Esophagus squamous epithelium (tissue), 5 donors: Measurements from ENCODE around the gene FAM131C. TPM values are rescaled to one million over a fixed set of nuclear protein-coding genes. Genes with fewer than 3 reads are reported as not detected.

Source experiments
- DNase-seq: peaks from one replicate; lab custom pipeline; 2025; lab: John Stamatoyannopoulos, UW
- H3K27ac ChIP-seq, 4 donors: fragments of 200-600 bp; sonication (generic); one replicate each; pipeline ENCODE4 v1.5.1; 2016 to 2019; ENCODE audit warnings: mild to moderate bottlenecking in 1 of 4
- H3K27me3 ChIP-seq, 4 donors: fragments of 200-600 bp; sonication (generic); 1 replicate in 3 of 4; 2 replicates in 1 of 4; pipeline versions ENCODE4 v1.5.1 to v1.6.0; 2017 to 2021; ENCODE audit warnings: antibody characterized with exemption in 1 of 4
- H3K36me3 ChIP-seq, 3 donors: fragments of 200-600 bp; sonication (generic); one replicate each; pipeline ENCODE4 v1.5.1; 2016 to 2019
- H3K4me1 ChIP-seq, 3 donors: fragments of 200-600 bp; sonication (generic); one replicate each; pipeline ENCODE4 v1.5.1; 2017 to 2019
- H3K4me3 ChIP-seq, 4 donors: fragments of 200-600 bp; sonication (generic); 1 replicate in 3 of 4; 2 replicates in 1 of 4; pipeline ENCODE4 v1.5.1; 2016 to 2019; ENCODE audit warnings: mild to moderate bottlenecking in 2 of 4, moderate library complexity in 1 of 4
- H3K9me3 ChIP-seq, 3 donors: fragments of 200-600 bp; sonication (generic); one replicate each; pipeline ENCODE4 v1.5.1; 2016 to 2019
- CTCF ChIP-seq, 6 experiments: fragments of 450-650 bp in 4 of 6; fragments of 200-600 bp in 2 of 6; sonication (generic) in 2 of 6; IDR thresholded peaks; one replicate each; pipeline ENCODE4 v1.5.1; 2016 to 2019; ENCODE audit warnings: antibody characterized with exemption in 6 of 6, mild to moderate bottlenecking in 4 of 6, moderate library complexity in 4 of 6
- POLR2A ChIP-seq, 4 donors: fragments of 450-650 bp; IDR thresholded peaks; one replicate each; pipeline ENCODE4 v1.6.1; 2017; ENCODE audit warnings: antibody characterized with exemption in 4 of 4, mild to moderate bottlenecking in 4 of 4, moderate library complexity in 3 of 4
- WGBS, 2 donors: methylation state at CpG; one replicate each; pipeline ENCODE4 v1.1.5; 2018; 5-methylcytosine and 5-hydroxymethylcytosine counted together
- intact Hi-C: fragments of 100-400 bp; cut with DNase I; formaldehyde crosslinking; loops from one replicate; pipeline ENCODE4 v1.15.0; 2022
- total RNA-seq, 4 donors: library from RNA; depleted of rRNA; stranded (reverse); fragments of >200 nt; gene quantifications; one replicate each; pipeline ENCODE4 v1.1.0, GENCODE V29; 2016
- donor health status: DM: yes; HTN: yes; CAD: no.

FAM131C gene
- total RNA-seq, 4 donors from 2014 or later, result 1.6 to 4.5 TPM; not detected in 2

- intact Hi-C loops, result no loop called here
- Histone ChIP-seq H3K27me3 (no peaks in the 10 kb centered on the region), H3K4me3 (peak overlapping the region; percentile 22 to 58 (median 42)), H3K36me3 (no peaks in the 10 kb centered on the region), H3K4me1 (peaks cover 16 to 69% (median 25%) of the 10 kb centered on the region in 3 donors), H3K27ac (peak overlapping the region; percentile 64 to 91 (median 84)), H3K9me3 (no peaks in the 10 kb centered on the region)
- DNase-seq, result no peak
- TF ChIP-seq POLR2A (IDR thresholded peaks at IDR 0.05), result no peak
- TF ChIP-seq CTCF (IDR thresholded peaks at IDR 0.05), result no peak
- 0 to 3% methylated on average over 4 to 7 of the region's 36 CpGs for WGBS, 2 donors
Measured at GRCh38 chr1:16012590-16013219, 60.7 kb downstream of the FAM131C start.

DNA sequence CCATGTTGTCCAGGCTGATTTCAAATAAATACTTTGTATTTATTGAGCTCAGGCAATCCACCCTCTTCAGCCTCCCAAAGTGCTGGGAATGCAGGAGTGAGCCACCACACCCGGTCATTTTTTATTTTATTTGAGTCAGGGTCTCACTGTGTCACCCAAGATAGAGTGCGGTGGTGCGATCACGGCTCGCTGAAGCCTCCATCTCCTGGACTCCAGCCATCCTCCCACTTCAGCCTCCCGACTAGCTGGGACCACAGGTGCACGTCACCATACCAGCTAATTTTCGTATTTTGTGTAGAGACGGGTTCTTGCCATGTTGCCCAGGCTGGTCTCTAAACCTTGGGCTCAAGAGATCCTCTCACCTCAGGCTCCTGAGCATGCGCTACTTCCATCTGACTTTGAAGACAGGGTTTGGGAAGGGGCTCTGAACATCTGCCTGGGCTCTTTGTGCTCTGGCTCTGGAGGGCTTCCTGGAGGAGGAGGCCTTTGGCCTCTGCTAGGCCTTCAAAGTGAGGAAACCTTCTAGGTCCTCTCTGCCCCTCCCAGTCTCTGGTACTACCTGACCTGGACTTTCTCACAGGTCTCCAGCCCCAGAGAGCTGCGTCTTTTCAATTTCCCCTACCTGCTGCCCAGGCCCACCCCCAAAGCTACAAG is 61.4 kb downstream of the FAM131C start:
- peak overlapping the region in 3 of 4 donors; percentile 22 to 58 (median 48) for H3K4me3 ChIP-seq
- intact Hi-C loops, result no loop called here
- no peaks in the 10 kb centered on the region for H3K36me3 ChIP-seq
- no peaks in the 10 kb centered on the region for H3K27me3 ChIP-seq
- peak overlapping the region in 3 of 4 donors; percentile 64 to 91 (median 80) for H3K27ac ChIP-seq
- DNase-seq, result no peak
- 91 to 92% methylated on average over 10 to 11 of the region's 11 CpGs for WGBS, 2 donors
- H3K4me1 ChIP-seq, result peaks cover 16 to 69% (median 20%) of the 10 kb centered on the region in 3 donors
- no peaks in the 10 kb centered on the region for H3K9me3 ChIP-seq
- no peak for TF ChIP-seq CTCF (IDR thresholded peaks at IDR 0.05)
- no peak for TF ChIP-seq POLR2A (IDR thresholded peaks at IDR 0.05)

GRCh38 chr1:16010837-16011236 is 62.6 kb downstream of the FAM131C start:
- H3K4me3 ChIP-seq, result no peak overlapping the region
- H3K36me3 ChIP-seq, result no peaks in the 10 kb centered on the region
- H3K9me3 ChIP-seq, result no peaks in the 10 kb centered on the region
- intact Hi-C loops, result no loop called here
- H3K27me3 ChIP-seq, result no peaks in the 10 kb centered on the region
- no peak overlapping the region for H3K27ac ChIP-seq
- peaks cover 16 to 57% (median 20%) of the 10 kb centered on the region in 3 donors for H3K4me1 ChIP-seq
- TF ChIP-seq POLR2A (IDR thresholded peaks at IDR 0.05) (no peak), CTCF (IDR thresholded peaks at IDR 0.05) (no peak)
- DNase-seq, result no peak
- WGBS, 2 donors, result 60 to 90% methylated on average over 1 to 3 of the region's 3 CpGs

DNA sequence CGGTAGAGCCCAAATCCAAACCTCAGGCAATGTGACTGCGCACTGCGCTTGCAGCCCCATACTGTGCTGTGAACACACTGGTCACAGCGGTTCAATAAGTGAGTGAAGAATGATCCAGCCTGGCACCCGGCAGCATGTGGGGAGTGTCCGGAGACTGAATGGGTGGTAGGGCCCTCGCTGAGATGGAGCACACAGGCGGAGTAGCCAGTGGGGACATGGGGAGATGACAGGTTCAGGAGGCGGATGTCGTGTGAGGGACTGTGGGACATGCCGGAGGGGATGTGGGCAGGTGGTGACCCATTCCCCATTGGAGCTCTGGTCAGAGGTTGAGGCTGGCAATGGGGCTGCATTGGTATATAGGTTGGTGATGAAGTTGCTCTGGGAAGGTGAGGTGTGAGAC is 63.8 kb downstream of the FAM131C start:
- WGBS, 2 donors, result 79 to 91% methylated on average over 9 to 10 of the region's 11 CpGs
- DNase-seq, result no peak
- Histone ChIP-seq H3K4me1 (peaks cover 16 to 45% (median 20%) of the 10 kb centered on the region in 3 donors), H3K9me3 (no peaks in the 10 kb centered on the region), H3K36me3 (no peaks in the 10 kb centered on the region), H3K27ac (no peak overlapping the region), H3K4me3 (no peak overlapping the region), H3K27me3 (no peaks in the 10 kb centered on the region)
- intact Hi-C loops, result loop anchor here (10.0 kb wide), 1 partner anchor 45 kb away; no protein-coding TSS in a partner anchor
- no peak for TF ChIP-seq CTCF (IDR thresholded peaks at IDR 0.05)
- no peak for TF ChIP-seq POLR2A (IDR thresholded peaks at IDR 0.05)

DNA sequence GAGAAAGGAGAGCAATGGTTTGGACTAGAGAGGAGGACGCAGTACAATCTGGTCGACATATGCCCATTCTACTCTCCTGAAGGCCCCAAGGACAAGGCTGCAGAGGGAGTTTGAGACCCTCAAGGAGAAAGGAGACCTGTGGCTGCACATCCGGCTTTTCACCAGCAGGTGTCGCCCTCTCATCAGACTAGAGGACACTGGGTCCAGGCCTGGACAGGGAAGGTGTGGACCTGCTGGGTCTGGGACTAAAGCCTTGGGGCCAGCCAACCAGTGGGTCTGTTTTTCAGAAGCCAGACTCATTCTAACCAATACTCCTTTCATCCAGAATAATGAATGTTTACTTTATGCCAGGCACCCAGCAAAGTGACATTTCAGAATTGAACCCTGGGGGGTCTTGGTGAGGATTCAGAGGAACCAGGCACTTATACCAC is 64.4 kb downstream of the FAM131C start:
- no peak overlapping the region for H3K4me3 ChIP-seq
- H3K9me3 ChIP-seq, result no peaks in the 10 kb centered on the region
- no peaks in the 10 kb centered on the region for H3K36me3 ChIP-seq
- WGBS, 2 donors, result 0% methylated on average over 2 to 4 of the region's 4 CpGs
- DNase-seq, result no peak
- H3K27me3 ChIP-seq, result no peaks in the 10 kb centered on the region
- H3K27ac ChIP-seq, result no peak overlapping the region
- intact Hi-C loops, result loop anchor here (10.0 kb wide), 1 partner anchor 46 kb away; no protein-coding TSS in a partner anchor
- H3K4me1 ChIP-seq, result peaks cover 16 to 39% (median 20%) of the 10 kb centered on the region in 3 donors
- TF ChIP-seq CTCF (IDR thresholded peaks at IDR 0.05), result peak; percentile 93 to 96 (median 95)
- no peak for TF ChIP-seq POLR2A (IDR thresholded peaks at IDR 0.05)
